ENCODE results near the gene HOXD11.

The HOXD11 gene

DNA sequence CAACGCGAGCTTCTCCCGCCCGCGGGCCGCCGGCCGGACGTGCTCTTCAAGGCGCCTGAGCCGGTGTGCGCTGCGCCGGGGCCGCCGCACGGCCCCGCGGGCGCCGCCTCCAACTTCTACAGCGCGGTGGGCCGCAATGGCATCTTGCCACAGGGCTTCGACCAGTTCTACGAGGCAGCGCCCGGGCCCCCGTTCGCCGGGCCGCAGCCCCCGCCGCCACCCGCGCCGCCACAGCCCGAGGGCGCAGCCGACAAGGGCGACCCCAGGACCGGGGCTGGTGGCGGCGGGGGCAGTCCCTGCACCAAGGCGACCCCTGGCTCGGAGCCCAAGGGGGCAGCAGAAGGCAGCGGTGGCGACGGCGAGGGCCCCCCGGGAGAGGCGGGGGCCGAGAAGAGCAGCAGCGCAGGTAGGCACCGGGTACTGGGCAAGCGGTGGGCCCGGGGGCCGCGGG is 676 bp downstream of the HOXD11 start:
- DNase-seq: no peak

DNA sequence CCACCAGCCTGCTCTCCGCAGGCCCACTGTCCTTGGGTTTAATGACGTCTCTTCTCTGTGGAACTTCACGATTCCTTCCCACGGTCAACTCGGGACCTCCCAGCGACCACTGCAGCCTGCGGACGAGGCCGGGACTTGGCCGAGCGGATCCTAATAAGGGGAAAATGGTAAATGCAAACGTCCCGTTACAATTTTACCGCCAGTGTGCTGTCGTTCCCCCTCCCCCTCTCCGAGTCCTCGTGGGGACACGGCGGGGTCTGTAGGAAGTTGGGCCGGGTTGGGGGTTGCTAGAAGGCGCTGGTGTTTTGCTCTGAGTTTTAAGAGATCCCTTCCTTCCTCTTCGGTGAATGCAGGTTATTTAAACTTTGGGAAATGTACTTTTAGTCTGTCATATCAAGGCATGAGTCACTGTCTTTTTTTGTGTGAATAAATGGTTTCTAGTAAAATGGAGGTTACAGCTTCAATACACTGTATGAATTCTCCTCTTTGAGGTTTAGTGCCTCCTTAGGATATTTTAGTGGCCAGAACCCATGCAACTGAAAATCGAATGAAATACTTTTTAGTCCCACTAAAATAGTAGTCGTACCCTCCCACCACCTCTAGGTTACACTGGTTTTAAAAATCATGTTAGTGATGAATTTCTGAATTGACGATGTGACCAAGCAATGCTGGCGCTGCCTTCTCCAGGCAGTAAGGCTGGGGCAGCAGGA is 2.3 kb downstream of the HOXD11 start:
- DNase-seq: no peak

DNA sequence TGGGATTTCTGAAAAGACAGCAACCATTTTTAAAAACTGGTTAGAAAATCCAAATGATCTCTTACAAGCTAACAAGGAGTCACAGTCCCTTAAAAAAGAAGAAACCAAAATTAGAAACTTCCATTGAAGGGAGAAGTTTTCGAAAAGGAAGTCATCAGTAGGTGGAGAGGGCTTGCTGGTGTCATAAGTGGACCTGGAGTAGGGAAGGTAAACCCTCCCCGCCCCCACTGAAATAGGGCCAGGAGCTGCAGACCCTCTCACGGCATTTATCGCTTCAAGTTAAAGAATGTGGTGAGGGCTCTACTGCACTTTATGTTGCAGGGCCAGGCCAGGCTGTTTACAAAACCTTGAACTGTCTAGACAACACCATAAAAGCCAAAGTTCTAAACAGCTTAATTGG is 2.9 kb downstream of the HOXD11 start:
- no peak for DNase-seq

DNA sequence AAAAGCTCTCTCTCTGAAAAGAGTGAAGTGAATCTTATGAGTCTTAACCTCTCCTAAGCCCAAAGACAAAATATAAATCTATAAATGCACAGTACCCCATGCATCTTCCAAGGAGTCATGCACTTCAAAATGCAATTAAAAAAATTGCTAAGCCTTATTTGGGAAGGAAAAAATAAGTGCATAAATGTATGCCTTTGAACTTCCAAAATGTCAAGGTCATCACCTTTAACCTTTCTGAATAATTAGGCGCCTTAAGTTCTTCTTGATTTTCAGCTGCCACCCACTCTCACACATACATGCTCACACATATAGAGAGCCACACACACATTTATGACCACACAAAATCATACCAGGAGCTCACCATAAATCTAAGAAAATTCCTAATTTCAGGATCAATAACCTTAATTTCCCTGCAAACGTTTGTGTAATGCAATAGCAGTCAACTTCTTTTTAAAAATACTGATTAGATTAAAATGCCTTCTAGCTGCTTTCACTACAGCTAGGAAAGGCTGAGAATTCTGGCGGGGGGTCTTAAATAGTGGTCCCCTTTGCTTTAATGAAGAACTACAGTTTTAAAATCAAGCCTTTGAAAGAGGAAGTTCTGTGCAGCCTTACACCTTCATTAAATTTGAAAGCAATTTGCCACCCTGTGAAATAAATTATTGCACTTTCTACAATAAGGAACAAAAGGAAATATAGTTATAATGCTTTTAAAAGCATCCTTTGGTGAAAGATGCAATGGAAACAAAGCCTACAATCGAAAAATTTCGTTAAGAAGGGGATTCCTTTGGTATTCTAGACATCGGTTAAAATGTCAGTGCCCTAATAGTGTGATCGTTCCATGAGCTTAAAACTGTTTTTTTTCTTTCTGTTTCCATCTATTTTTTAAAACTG is 3.6 kb downstream of the HOXD11 start:
- no peak for DNase-seq

- peak; percentile 60 for DNase-seq
Measured at GRCh38 chr2:176111309-176111663, 4.2 kb downstream of the HOXD11 start.

DNA sequence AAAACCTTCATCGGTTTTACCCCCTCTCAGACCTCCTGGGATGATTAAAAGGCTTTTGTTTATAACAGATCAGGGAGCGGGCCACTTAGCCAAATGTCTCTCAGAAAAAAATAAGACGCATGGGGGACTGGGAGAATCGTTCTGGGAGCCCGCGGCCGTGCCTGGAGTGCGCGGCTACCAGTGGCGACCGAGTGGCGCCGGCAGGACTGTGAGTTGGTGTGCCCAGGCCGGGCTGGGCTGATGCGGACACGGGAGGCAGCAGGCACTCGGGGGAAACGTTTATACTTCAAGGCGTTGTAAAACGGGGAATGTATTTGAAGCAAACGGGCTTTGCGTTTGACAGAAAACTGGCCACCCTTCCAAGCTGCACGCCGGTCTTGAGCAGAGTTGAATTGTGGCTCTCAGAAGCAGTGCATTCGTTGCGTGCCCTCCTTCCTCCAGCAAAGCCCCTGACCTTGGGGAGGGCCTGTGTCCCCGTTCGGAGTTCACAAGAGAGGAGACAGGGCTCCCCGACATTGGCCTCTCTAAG is 4.8 kb downstream of the HOXD11 start:
- DNase-seq: no peak

- no peak for DNase-seq
Measured at GRCh38 chr2:176112375-176113302, 5.6 kb downstream of the HOXD11 start.

DNA sequence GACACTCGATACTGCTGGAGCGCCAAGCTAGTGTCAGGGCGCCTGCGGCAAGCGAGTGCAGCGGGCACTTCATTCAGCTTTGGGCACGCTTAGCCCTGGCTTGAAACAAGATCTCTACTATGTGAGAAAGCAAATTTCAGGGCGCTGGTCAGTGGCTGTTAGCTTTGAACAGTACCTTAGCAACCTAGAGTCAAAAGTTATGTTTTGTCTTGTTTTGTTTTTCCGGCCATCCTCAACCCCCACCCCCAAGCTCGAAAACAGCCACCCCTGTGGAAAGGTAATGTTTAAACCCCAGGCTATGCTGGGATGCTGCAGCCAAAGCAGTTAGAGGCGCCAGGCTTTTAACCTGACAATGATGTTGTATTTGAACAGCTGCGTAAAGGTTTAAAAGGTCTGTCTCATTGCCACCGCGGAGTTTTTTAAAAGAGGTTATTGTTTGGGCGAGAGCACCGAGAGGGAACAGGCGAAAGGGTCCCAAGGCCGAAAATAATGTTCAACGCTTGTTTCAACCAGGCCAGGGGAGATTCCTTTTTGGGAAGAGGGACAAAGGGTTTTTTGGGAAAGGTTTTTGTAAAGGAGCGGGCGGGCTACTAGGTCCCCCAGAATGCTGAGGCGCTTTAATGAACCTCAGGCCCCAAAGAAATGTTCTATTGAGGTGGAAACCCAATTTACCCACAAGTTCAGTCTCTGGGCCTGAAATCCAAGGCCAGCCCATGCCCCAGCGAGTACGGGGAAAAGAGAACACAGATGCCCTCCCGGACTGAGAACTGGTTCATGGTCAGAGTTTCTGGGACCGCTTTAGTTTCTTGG is 7.2 kb downstream of the HOXD11 start:
- DNase-seq: no peak

- no peak for DNase-seq
Measured at GRCh38 chr2:176114930-176115625, 8.0 kb downstream of the HOXD11 start.

- DNase-seq: peak; percentile 79
Measured at GRCh38 chr2:176115883-176116813, 9.1 kb downstream of the HOXD11 start, which contains the start of gene HOXD10. Gene HOXD10 (plus strand): TSS chr2:176116778. CDS start chr2:176116834, 56 bp downstream.

DNA sequence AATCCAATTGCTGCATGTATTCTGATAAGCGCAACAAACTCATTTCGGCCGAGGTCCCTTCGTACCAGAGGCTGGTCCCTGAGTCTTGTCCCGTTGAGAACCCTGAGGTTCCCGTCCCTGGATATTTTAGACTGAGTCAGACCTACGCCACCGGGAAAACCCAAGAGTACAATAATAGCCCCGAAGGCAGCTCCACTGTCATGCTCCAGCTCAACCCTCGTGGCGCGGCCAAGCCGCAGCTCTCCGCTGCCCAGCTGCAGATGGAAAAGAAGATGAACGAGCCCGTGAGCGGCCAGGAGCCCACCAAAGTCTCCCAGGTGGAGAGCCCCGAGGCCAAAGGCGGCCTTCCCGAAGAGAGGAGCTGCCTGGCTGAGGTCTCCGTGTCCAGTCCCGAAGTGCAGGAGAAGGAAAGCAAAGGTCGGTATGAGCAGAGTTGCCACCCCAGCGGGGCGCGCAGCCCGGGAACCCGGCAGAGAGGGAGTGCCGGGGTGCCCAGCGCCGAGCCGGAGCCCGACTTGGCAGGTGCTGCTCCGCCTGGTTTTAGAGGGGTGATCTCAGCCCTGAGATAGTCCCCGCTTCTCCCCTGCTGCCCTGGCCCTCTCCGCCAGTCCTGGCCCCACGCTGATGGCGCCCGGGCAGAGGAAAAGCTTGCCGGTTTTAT is 10.2 kb downstream of the HOXD11 start:
- DNase-seq: no peak

DNA sequence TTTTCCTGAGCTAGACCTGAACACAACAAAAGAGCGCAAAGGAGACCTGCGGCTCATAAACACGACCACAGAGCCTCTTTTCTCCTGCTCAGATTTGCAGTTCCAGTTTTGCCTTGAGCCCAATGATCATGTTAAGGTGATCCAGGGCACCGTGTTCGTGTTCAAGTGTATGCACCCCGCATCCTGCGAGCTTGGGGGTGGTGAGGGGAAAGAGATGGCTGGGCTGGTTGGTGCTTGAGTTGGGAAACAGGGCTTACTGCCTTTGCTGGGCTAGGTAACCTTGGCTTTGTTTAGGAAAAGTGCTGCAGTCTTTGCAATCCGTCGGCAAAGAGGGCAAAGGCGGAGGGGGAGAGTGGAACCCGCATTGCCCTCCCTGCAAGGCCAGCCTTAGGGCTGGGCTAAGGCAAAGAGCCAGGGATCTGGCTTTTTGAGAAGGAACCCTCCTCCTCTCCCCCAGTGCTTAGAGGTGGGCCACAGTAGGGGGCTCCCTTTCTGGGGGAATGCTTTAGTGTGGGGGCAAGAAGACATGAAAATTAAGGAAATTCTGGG is 10.8 kb downstream of the HOXD11 start:
- no peak for DNase-seq

GRCh38 chr2:176118601-176119339 is 11.7 kb downstream of the HOXD11 start:
- peak; percentile 44 for DNase-seq

GRCh38 chr2:176120364-176121189 is 13.5 kb downstream of the HOXD11 start:
- no peak for DNase-seq

DNA sequence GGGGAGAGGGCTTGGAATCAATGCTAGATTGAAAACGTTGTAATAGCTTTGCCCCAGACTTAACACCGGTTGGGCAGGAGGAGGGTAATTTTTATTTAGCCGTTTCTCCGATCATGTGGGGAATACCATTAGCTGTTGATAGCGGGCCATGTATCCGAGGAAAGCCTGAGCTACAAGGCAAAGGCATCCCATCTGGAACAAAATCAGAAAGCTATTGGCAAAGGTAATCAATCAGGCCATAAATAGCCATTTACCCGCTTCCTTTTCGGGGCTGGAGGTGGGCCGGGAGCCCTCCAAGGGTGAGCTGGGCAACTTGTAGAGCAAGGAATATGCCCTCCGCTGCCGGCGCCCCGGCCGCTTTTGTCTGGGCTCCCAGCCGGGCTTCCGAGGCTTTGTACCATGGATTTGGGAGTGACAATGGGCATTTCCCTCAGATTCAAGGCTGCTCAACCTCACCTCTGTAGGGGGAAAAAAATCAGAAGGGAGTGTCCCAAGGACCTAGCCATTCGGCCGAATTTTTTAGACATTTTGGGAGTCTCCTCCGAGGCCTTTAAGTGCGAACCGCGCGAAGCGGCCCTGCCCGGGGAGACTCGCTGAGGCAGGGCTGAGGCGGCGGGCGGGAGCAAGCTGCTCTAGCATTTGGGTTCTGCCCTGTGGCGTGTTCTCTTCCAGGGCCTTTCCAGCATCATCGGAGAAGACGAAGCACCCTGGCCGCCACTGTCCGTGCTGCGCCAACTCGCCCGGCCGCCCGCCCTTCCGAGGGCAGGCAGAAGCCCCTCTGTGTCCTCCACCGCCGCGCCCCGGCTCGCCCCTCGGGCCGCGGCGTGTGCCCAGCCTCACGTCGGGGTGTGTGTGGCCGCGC is 14.3 kb downstream of the HOXD11 start:
- DNase-seq: no peak

- DNase-seq: no peak
Measured at GRCh38 chr2:176122052-176122682, 15.1 kb downstream of the HOXD11 start.
